Measurements from ENCODE around the gene ADAMTS1. TPM values are rescaled to one million over a fixed set of nuclear protein-coding genes. Genes with fewer than 3 reads are reported as not detected.

Gene ADAMTS1
- total RNA-seq, 1 donor from 2014 or later, result 27.2 TPM

- Mint-ChIP-seq H3K4me3 (ENCODE audit: unreplicated experiment) (no peak overlapping the region), H3K27ac (ENCODE audit: unreplicated experiment) (no peak overlapping the region), H3K9me3 (ENCODE audit: low read depth) (peaks cover 2% of the 10 kb centered on the region), H3K4me1 (ENCODE audit: low read depth) (peaks cover 30% of the 10 kb centered on the region), H3K27me3 (ENCODE audit: low read depth) (no peaks in the 10 kb centered on the region), H3K36me3 (ENCODE audit: low read depth) (no peaks in the 10 kb centered on the region)
- no peak for DNase-seq (ENCODE audit: low spot score)
- TF ChIP-seq, protein P1, sequence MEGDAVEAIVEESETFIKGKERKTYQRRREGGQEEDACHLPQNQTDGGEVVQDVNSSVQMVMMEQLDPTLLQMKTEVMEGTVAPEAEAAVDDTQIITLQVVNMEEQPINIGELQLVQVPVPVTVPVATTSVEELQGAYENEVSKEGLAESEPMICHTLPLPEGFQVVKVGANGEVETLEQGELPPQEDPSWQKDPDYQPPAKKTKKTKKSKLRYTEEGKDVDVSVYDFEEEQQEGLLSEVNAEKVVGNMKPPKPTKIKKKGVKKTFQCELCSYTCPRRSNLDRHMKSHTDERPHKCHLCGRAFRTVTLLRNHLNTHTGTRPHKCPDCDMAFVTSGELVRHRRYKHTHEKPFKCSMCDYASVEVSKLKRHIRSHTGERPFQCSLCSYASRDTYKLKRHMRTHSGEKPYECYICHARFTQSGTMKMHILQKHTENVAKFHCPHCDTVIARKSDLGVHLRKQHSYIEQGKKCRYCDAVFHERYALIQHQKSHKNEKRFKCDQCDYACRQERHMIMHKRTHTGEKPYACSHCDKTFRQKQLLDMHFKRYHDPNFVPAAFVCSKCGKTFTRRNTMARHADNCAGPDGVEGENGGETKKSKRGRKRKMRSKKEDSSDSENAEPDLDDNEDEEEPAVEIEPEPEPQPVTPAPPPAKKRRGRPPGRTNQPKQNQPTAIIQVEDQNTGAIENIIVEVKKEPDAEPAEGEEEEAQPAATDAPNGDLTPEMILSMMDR (IDR thresholded peaks at IDR 0.05), result no peak
Measured at GRCh38 chr21:26795412-26795805, 49.8 kb downstream of the ADAMTS1 start.

DNA sequence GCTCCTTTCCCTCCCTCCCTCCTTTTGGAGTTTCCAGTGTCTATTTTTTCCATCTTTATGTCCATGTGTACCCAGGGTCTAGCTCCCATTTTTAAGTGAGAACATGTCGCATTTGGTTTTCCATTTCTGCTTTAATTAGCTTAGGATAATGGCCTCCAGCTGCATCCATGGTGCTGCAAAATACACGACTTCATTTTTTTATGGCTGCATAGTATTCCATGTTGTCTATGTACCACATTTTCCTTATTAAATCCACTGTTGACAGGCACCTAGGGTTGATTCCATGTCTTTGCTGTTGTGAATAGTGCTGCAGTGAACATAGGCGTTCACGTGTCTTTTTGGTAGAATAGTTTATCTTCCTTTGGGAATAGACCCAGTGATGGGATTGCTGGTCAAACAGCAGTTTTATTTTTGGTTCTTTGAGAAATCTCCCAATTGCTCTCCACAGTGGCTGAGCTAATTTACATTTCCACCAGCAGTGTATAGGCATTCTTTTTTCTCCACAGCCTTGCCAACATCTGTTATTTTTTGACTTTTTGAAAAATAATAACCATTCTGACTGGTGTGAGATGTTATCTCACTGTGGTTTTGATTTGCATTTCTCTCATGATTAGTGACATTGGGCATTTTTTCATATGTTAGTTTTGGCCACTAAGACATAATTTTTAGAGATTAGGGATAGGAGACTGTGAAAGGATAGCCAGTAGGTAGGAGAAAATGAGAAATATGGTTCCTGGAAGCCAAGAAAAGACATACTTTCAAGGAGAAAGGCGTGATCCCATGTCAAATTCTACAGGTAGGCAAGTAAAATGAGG, 50.4 kb downstream of the ADAMTS1 start:
- H3K36me3 Mint-ChIP-seq (ENCODE audit: low read depth), result no peaks in the 10 kb centered on the region
- H3K4me3 Mint-ChIP-seq (ENCODE audit: unreplicated experiment), result no peak overlapping the region
- TF ChIP-seq, protein P1 (IDR thresholded peaks at IDR 0.05), result no peak
- no peak for DNase-seq (ENCODE audit: low spot score)
- peaks cover 31% of the 10 kb centered on the region for H3K4me1 Mint-ChIP-seq (ENCODE audit: low read depth)
- no peaks in the 10 kb centered on the region for H3K27me3 Mint-ChIP-seq (ENCODE audit: low read depth)
- H3K27ac Mint-ChIP-seq (ENCODE audit: unreplicated experiment), result no peak overlapping the region
- H3K9me3 Mint-ChIP-seq (ENCODE audit: low read depth), result peaks cover 2% of the 10 kb centered on the region

- Mint-ChIP-seq H3K9me3 (ENCODE audit: low read depth) (no peaks in the 10 kb centered on the region), H3K4me3 (ENCODE audit: unreplicated experiment) (no peak overlapping the region), H3K27me3 (ENCODE audit: low read depth) (no peaks in the 10 kb centered on the region), H3K4me1 (ENCODE audit: low read depth) (peaks cover 19% of the 10 kb centered on the region), H3K27ac (ENCODE audit: unreplicated experiment) (peak overlapping the region; percentile 30), H3K36me3 (ENCODE audit: low read depth) (no peaks in the 10 kb centered on the region)
- TF ChIP-seq, protein P1 (IDR thresholded peaks at IDR 0.05), result no peak
- DNase-seq (ENCODE audit: low spot score), result no peak
Measured at GRCh38 chr21:26790296-26790695, 54.9 kb downstream of the ADAMTS1 start.

- H3K4me3 Mint-ChIP-seq (ENCODE audit: unreplicated experiment), result no peak overlapping the region
- DNase-seq (ENCODE audit: low spot score), result no peak
- H3K27ac Mint-ChIP-seq (ENCODE audit: unreplicated experiment), result no peak overlapping the region
- H3K9me3 Mint-ChIP-seq (ENCODE audit: low read depth), result no peaks in the 10 kb centered on the region
- no peaks in the 10 kb centered on the region for H3K36me3 Mint-ChIP-seq (ENCODE audit: low read depth)
- no peaks in the 10 kb centered on the region for H3K27me3 Mint-ChIP-seq (ENCODE audit: low read depth)
- peaks cover 30% of the 10 kb centered on the region for H3K4me1 Mint-ChIP-seq (ENCODE audit: low read depth)
- TF ChIP-seq, protein P1 (IDR thresholded peaks at IDR 0.05), result no peak
Measured at GRCh38 chr21:26788790-26789189, 56.4 kb downstream of the ADAMTS1 start.

Other genes starting within 250 kb of the ADAMTS1 start
- gene ADAMTS5, start 121.7 kb upstream of the ADAMTS1 start, total RNA-seq, result 28.8 to 52.2 TPM (median 30.4 TPM) in 3 replicates

Measured in chondrocyte (in vitro differentiated cells).